Hippocampal formation (tissue), 2 donors: Measurements from ENCODE around the gene SBDS.
"Not testable (repeated sequence)": the region's sequence is repeated elsewhere in the genome, so short reads cannot be mapped to it uniquely, and the experiment has no call there.

Experiments
- DNase-seq, 2 donors: peaks; one replicate each; lab custom pipeline; 2025; lab: John Stamatoyannopoulos, UW

The SBDS gene

DNA sequence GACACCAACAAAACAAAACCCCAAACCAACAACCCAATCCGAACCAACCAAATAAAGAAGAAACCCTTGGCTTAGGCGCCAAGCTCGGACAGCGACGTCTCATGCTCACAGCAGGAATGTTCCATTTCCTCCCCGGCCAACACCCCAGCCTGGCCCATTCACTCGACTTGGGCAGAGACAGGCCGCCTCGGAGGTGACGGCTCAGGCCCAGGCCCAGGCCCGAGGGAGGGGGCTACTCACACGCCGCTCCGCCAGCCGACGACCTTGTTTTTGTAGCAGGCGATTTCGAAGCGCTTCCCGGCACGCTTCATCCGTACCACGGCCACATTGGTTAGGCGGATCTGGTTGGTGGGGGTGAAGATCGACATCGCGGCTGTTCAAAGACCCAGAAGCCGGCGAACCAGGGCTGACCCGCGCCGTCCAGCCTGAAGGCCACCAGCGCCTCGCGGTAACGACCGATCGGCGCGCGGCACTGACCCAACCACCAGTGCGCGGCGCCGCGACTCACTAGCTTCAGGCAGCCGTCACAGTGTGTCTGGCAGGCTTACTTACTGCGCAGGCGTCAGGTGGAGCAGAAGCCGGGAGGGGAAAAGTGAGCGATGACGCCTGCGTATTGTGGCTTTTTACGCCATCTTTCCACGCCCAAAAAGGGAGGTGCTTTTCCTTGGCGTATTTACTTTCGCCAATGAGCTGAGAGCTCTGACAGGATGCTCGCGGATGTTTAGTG lies at the start of gene SBDS:
TSS of gene SBDS (minus strand) at position 537 of the 727 bp plus-strand sequence. CDS start at position 368, 169 bp downstream.
- peak; percentile 93 to 96 for DNase-seq

DNA sequence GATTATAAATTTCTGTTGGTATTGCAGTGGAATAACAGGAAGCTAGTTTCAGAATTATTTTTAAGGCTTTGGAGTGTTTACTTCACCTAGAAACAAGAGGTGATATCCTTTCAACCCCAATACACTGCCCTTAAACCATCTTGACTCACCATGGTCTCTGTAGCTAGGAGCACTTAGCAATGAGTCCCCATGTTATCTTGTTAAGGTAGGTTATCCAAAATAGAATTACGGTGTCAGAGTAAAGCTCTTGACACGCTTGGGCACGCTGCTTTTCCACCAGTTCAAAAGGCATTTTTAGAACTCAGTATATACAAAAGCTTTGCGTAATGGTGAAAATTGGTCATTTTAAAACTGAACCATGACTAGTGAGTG lies 48.2 kb upstream of the SBDS start:
- DNase-seq, result not testable (repeated sequence)

DNA sequence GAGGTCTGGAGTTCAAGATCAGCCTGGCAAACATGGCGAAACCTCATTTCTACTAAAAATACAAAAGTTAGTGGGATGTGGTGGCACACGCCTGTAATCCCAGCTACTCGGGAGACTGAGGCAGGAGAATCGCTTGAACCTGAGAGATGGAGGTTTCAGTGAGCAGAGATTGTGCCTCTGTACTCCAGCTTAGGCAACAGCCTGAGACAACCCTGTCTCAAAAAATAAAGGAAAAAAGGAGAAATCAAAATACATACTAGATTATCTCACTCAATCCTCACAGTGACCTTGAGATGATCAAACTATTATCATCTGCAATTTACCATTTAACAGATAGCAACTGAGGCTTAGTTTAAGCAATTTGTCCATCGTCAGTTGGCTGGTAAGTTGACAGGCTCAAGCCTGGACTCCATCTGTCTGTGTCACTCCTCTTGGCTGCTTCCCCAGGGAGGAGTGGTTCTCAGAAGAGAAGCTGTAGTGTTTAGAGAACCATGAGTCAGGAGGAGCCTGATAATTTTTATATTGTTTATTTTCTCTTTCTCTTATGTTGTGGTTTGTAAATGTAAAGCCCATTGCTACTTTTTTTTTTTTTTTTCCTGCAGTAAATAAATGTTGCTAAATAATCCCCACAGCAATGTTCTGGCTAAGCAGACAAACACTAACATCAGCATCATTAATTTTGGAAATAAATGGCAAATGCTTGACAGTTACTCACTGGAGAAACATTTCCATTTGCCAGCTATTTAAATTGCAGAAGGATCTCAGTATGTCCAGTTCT lies 47.6 kb upstream of the SBDS start:
- DNase-seq, result peak; percentile 28 to 40

DNA sequence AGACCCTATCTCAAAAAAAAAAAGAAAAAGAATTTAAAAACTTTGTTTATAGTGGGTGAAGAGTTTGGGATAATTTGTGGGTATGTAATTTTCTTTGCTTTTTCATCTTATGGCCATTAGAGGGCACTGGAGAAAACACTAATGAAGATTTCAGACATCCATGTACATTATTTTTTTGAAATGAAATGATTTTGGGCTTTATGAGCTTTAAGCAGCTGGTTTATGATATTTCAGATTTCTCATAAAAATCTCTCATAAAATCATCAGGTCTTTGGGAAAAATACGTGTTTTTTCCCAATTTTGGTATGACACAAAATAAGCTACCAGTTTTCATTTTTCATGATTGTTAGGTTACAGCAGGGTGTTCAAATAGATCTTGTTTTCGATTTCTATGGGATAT lies 45.4 kb upstream of the SBDS start:
- DNase-seq, result not testable (repeated sequence)

DNA sequence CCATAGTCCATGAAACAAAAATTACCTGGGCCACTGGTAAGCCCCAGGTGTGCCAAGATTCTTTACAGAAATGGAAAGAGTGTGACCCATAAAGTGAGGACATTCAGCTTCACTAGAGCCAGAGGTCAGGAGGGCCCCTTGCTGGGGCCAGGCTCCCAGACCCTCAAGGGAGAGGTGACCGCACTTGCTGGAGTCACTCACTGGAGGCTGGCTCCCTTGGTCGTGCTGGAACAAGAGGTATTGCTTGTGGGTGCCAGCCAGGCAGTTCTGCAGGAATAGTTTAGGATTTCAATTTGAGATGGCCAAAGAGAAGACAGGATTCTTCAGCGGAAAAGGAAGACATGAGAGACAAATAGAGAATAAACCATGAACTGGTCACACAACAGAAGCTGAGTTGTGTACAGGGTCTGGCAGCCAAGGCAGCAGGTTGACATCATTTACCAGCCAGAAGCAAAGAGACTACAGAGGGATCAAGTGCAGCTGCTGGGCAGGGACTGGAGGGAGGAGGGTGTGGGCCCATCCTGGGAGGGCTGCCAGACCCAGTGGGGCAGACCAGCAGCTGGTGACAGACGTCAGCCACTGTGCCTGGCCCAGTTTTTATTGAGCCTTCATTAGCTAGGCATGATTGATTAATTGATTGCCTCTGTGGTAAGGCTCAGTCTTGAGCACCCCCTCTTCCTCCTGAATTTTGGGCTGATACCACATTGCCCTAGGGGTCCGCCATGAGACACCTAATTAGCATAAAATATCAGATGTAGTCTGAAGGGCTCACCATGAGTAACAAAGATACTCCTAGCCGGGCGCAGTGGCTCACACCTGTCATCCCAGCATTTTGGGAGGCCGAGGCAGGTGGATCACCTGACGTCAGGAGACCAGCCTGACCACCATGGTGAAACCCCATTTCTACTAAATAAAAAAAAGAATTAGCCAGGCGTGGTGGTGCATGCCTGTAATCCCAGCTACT lies 41.3 kb upstream of the SBDS start:
- peak; percentile 49 to 74 for DNase-seq

DNA sequence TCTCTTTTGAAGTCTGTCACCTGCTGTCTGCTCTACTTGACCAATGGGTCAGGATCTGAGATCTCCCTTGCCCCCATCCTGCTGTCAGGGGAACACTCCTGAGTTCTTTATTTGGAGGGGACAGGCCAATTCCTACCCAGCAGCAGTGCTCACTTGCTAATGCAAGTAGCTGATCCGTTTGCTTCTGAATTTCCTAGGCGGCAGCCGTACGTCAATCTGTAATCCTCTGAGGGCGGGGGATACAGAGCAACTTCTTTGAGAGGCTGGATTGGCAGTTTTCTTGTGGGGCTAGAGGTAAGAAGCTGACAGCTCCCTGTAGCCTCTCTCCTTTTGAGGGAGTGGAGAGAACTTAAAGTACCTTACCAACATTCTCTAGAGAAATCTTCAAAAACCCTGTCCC lies 37.9 kb upstream of the SBDS start:
- DNase-seq, result no peak

DNA sequence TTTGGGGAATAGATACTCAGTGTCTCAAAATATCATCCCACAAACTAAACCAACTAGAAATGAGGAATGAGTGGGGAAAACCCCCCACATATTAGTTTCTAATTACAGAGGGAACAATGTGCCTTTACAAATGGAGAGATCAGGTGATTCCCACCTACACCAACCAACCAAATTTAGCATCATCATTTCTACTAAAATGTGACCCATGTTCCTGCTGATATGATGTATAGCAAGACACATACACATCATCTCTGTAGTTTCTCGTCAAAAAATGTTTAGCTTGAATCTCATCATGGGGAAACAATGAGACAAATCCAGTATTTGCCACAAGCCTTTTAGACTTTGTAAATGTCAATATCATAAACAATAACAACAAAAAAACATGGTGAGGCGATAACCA lies 36.3 kb upstream of the SBDS start:
- DNase-seq, result not testable (repeated sequence)

DNA sequence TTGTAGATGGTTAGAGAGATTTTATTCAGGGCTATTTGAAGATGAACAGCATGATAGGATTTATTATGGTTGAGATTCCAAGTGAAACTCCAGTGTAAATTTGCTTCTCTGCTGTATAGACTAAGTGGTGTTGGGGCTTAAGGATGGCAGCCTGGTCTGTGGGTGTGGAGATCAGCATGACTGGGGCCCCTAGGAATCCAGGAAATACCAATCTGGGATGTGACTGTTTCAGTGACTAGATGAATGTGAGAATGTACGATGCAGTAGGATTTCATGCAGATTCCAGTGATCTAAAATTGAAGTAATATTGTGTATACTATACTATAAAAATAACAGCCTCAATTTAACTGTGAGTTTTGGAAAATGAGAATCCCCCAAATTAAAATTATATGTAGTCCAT lies 30.1 kb upstream of the SBDS start:
- DNase-seq, result not testable (repeated sequence)

DNA sequence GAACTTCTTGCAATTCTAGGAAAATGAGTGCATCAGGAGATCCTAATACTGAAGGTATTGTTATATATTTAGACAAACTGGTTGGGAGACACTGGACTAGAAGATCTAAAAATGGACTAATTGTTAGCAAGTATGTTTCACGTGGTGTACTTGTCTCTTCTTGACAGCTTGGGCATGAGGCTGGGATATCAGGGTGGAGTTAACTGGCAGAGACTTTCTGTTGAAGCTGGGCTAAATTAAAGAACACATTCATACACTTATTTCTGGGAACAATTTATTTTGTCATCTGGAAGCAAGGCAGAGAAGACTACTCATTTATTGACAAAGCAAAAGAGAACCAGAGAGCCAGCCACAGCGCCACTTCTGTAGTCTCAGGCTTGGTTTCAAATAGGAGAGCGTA lies 27.1 kb upstream of the SBDS start:
- DNase-seq, result no peak

DNA sequence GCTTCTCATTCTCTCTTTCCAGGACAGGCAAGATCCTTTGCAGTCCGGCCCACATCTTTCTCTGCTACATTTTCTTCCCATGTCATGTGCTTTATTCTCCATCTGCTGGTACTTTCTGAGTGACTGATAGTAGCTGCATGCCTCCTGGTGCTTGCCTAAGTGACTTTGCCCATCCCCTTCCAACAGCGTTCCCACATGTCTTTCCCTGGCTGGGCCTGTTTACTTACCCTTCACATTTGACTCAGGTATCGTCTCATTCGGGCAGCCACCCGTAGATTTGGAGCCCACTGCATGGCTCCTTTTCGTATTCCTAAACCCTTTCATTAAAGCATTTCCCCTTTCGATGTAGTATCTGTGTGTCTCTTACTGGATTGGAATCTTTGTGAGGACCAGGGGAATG lies 25.9 kb upstream of the SBDS start:
- no peak for DNase-seq

DNA sequence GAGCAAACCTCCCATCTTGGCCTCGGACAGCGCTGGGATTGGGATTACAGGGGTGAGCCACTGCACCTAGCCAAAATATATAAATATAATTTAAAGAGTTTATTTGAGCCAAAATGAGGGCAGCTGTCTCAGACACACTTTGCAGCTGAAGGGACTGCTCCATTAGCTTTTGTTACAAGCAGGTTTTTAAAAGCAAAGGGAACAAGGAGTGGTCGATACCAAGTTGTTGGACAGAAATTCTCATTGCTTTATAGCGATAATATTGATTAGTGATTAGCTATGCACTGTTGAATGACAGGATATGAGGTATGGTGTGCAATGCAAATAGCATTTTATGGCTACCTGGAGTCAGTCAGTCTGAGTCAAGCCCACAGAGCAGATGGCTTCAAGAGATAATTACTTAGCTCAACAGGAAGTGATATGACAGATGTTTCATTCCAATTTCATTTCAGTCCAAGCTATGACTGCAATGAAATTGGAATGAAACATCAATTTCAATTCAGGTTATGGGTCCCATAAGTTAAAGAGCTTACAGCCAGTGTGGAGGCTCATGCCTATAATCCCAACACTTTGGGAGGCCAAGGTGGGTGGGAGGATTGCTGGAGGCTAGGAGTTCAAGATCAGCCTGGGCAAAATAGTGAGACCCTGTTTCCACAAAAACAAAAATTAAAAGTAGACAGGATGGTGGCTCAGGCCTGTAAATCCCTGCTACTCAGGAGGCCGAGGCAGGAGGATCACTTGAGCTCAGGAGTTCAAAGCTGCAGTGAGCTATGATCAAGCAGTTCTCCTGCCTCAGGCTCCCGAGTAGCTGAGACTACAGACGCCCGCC lies 24.4 kb upstream of the SBDS start:
- no peak for DNase-seq

DNA sequence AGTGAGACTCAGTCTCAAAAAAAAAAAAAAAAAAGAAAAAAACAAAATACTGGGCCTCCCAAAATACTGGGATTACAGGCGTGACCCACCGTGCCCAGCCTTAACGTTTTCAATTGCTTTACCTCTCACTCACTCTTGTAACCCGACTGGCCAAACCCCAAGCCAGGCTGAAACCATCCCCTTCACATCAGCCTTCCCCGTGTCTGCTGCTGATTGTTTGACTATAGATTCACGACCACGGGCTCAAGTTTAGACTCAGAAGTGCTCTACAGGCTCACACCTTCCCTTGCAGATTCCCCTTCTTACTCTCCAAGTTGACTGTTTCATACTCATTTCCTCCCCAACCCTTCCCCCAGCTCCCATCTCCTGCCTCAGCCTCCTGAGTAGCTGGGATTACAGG lies 23.6 kb upstream of the SBDS start:
- no peak for DNase-seq

DNA sequence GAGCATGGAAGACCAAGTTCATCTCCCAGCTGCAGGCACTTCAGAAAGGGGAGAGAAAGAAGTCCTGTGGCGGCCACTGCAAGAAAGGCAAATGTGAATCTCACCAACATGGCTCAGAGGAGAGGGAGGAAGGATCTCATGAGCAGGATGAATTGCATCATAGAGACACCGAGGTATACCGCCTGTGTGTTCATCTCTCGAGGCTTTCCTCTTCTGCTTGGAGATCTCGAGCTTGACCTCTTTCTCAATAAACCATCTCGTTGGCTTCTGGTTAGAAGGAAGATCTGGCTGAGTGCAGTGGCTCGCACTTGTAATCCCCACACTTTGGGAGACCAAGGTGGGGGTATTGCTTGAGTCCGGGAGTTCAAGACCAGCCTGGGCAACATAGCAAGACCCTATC lies 22.6 kb upstream of the SBDS start:
- not testable (repeated sequence) for DNase-seq

DNA sequence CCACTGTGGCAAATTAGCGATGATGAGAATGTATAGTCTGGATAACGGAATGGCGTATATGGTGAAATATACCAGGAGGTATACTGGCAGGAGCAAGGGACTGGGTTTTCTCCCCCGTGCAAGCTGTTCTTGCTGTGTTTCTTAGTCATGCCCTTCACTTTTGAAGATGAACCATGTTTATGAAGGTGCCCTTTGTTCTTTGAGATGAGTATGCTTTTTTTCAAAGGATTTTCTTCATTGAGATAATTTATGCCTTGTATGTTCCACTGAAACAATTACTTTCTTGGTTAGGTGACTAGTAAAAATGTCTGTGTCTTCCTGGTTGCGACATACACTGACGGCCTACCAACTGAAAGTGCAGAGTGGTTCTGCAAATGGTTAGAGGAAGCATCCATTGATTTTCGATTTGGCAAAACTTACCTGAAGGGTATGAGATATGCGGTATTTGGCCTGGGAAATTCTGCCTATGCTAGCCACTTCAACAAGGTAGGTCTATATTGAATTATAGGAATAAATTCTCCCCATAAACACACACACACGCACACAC lies 18.8 kb upstream of the SBDS start:
- not testable (repeated sequence) for DNase-seq

DNA sequence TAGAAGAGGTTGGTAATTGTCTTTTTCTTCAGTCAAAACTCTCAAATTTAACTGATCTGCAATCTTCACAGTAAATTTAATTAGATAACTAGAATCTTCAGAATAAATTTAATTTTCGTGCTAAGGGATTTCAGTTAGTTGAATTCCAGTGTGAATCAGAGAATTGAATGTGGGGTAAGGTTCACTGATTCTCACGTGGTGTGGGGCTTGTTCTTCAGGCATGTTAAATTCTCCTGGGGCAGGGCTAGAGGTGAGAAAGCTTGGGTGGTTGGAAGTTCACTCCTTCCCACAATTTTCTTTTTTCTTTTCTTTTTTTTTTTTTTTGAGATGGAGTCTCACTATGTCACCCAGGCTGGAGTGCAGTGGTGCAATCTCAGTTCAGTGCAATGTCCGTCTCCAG lies 14.3 kb upstream of the SBDS start:
- DNase-seq, result not testable (repeated sequence)

DNA sequence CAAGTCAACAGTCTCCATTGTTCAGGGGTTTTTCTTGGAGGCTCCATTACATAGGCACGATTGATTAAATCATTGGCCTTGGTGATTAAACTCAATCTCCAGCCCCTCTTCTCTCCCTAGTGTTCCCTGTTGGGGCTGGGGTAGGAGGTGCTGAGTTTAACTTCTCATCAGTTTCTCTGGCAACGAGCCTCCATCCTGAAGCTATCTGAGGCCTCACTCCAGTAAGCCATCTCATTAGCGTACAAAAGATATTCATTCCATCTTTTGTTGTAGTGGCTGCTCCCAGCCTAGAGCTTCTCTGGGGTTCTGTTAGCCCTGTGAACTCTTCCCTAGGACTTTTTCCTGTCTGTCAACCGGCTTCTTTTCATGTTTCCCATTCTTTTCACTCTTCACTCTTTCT lies 12.9 kb upstream of the SBDS start:
- no peak for DNase-seq

DNA sequence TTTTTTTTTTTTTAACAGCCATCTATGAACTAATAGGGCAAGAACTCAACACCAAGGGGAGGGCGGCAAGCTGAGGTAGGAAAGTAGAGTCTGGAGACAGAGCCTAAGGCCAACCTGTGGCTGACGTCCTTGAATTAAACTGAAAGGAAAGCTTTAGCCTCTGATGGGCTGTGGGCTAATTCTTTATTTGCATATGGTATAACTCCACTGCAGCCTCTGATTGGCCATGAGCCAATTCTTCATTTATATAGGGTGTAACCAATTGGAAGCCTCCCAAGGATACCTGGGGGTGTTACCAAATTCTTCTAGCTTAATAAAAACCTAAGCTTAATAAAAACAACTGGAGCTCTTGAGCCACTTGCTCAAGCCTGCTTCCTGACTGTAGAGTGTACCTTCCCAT lies 11.6 kb upstream of the SBDS start:
- DNase-seq, result no peak

DNA sequence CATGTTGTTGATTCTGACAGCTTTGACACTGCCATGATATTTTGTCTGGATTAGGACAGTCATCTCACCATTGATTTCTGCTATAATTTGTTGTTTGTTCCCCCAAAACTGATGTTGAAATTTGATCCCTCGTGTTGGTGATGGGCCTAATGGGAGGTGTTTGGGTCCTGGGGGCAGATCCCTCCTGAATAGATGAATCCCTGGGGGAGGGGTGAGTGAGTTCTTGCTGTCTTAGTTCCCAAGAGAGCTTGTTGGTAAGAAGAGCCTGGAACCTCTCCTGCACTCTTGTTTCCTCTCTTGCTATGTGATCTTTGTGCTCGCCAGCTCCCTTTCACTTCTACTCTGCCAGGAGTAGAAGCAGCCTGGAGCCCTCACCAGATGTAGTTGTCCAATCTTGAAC lies 8.8 kb upstream of the SBDS start:
- not testable (repeated sequence) for DNase-seq

DNA sequence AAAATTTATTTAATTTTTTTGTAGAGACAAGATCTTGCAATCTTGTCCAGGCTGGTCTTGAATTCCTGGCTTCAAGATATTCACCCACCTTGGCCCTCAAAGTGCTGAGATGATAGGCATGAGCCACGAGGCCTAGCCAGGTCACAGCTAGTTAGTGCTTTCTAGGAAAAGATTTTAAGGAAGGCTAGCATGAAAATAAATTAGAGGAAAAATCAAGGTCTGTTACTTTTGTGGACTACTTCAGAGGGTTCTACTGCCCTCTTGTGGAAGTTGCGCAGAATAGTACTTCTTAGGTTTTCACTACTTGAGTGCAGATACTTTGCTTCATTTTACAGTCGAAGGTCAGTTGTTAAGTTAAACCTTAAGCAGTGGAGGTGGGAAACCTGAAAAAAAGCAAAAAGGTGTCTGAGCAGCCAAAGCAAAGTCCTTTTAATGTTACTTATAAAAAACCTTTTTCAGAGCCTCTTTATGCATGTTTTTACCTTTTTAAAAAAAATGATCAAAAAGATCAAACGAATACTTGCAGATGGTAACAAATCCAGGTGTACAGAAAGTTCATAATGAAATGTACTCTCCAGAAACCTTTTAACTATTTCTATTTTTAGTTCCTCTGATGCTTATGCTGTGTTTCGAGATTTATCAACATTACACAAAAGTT lies 5.3 kb upstream of the SBDS start:
- DNase-seq, result not testable (repeated sequence)

DNA sequence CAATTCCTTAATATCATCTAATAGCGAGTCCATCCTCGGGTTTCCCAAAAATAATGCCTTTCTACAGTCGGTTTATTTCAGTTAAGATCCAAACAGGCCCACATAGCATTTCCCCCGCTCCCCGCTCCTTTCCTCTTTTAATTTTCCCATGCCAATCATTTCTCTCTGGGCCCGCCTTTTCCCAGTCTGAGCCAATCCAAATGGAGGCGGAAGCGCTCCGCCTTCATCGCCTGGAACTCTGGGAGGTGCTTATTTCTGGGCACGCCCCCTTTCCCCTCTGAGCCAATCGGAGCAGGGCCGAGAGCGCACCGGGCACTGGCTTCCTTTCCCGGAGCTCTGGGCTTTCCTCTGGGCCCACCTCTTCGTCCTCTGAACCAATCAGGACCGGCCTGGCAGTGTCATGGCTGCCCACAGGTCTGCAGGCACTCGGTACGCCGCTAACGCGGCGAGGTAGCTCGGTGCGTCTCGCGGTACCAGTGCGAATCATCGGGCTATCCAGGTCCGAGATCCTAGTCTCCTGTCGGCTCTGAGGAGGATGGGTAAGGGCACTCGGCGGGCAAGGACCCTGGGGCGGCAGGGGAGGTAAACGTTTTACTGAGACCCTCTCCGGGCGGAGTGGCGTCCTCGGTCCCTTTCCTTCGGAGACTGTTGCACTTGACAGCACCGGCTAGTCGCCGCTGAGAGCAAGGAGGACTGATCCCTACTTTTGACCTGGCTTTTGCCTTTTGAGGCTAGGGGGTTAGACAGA lies 1.2 kb upstream of the SBDS start, which contains the start of gene TYW1:
TSS of gene TYW1 (plus strand) at position 390 of the 748 bp plus-strand sequence. CDS start at position 536, 146 bp downstream.
- DNase-seq, result peak; percentile 97 to 98
